ENCODE measurements around the gene RUBCN.
"Not testable (repeated sequence)": the region's sequence is repeated elsewhere in the genome, so short reads cannot be mapped to it uniquely, and the experiment has no call there.

The RUBCN gene

GRCh38 chr3:197734667-197735318 lies 1.9 kb downstream of the RUBCN start:
- no peak for DNase-seq (ENCODE audit: low spot score)

- no peak for DNase-seq (ENCODE audit: low spot score)
Observed at GRCh38 chr3:197733042-197733441, 3.7 kb downstream of the RUBCN start.

GRCh38 chr3:197731483-197731882 lies 5.2 kb downstream of the RUBCN start:
- not testable (repeated sequence) for DNase-seq (ENCODE audit: low spot score)

- DNase-seq (ENCODE audit: low spot score), result not testable (repeated sequence)
Observed at GRCh38 chr3:197730770-197731169, 5.9 kb downstream of the RUBCN start.

GRCh38 chr3:197730200-197730599 lies 6.5 kb downstream of the RUBCN start:
- no peak for DNase-seq (ENCODE audit: low spot score)

- no peak for DNase-seq (ENCODE audit: low spot score)
Observed at GRCh38 chr3:197728487-197728886, 8.2 kb downstream of the RUBCN start.

- DNase-seq (ENCODE audit: low spot score), result not testable (repeated sequence)
Observed at GRCh38 chr3:197727878-197728277, 8.8 kb downstream of the RUBCN start.

- no peak for DNase-seq (ENCODE audit: low spot score)
Observed at GRCh38 chr3:197722734-197723133, 14.0 kb downstream of the RUBCN start.

GRCh38 chr3:197720694-197721093 lies 16.0 kb downstream of the RUBCN start:
- DNase-seq (ENCODE audit: low spot score), result no peak

GRCh38 chr3:197718891-197719290 lies 17.8 kb downstream of the RUBCN start:
- DNase-seq (ENCODE audit: low spot score), result no peak

- DNase-seq (ENCODE audit: low spot score), result no peak
Observed at GRCh38 chr3:197714251-197714650, 22.5 kb downstream of the RUBCN start.

GRCh38 chr3:197713477-197713822 lies 23.3 kb downstream of the RUBCN start:
- peak; percentile 9 for DNase-seq (ENCODE audit: low spot score)

- peak; percentile 94 for DNase-seq (ENCODE audit: low spot score)
Observed at GRCh38 chr3:197711973-197712707, 24.6 kb downstream of the RUBCN start.

GRCh38 chr3:197710965-197711364 lies 25.7 kb downstream of the RUBCN start:
- not testable (repeated sequence) for DNase-seq (ENCODE audit: low spot score)

GRCh38 chr3:197709135-197709534 lies 27.6 kb downstream of the RUBCN start:
- DNase-seq (ENCODE audit: low spot score), result no peak

- no peak for DNase-seq (ENCODE audit: low spot score)
Observed at GRCh38 chr3:197706658-197707057, 30.0 kb downstream of the RUBCN start.

GRCh38 chr3:197701841-197702240 lies 34.9 kb downstream of the RUBCN start:
- DNase-seq (ENCODE audit: low spot score), result no peak

GRCh38 chr3:197700095-197700494 lies 36.6 kb downstream of the RUBCN start:
- DNase-seq (ENCODE audit: low spot score), result no peak

- DNase-seq (ENCODE audit: low spot score), result no peak
Observed at GRCh38 chr3:197697355-197697754, 39.3 kb downstream of the RUBCN start.

- no peak for DNase-seq (ENCODE audit: low spot score)
Observed at GRCh38 chr3:197694251-197694650, 42.5 kb downstream of the RUBCN start.

- DNase-seq (ENCODE audit: low spot score), result no peak
Observed at GRCh38 chr3:197692641-197693040, 44.1 kb downstream of the RUBCN start.

GRCh38 chr3:197690754-197691153 lies 46.0 kb downstream of the RUBCN start:
- no peak for DNase-seq (ENCODE audit: low spot score)

GRCh38 chr3:197687570-197687969 lies 49.1 kb downstream of the RUBCN start:
- no peak for DNase-seq (ENCODE audit: low spot score)

GRCh38 chr3:197686899-197687298 lies 49.8 kb downstream of the RUBCN start:
- DNase-seq (ENCODE audit: low spot score), result no peak
